Measurements from ENCODE around the gene COL20A1. TPM values are rescaled to one million over a fixed set of nuclear protein-coding genes. Genes with fewer than 3 reads are reported as not detected.

Gene COL20A1
- total RNA-seq, 4 donors from 2014 or later, result 0.97 to 1.2 TPM; not detected in 2

DNA sequence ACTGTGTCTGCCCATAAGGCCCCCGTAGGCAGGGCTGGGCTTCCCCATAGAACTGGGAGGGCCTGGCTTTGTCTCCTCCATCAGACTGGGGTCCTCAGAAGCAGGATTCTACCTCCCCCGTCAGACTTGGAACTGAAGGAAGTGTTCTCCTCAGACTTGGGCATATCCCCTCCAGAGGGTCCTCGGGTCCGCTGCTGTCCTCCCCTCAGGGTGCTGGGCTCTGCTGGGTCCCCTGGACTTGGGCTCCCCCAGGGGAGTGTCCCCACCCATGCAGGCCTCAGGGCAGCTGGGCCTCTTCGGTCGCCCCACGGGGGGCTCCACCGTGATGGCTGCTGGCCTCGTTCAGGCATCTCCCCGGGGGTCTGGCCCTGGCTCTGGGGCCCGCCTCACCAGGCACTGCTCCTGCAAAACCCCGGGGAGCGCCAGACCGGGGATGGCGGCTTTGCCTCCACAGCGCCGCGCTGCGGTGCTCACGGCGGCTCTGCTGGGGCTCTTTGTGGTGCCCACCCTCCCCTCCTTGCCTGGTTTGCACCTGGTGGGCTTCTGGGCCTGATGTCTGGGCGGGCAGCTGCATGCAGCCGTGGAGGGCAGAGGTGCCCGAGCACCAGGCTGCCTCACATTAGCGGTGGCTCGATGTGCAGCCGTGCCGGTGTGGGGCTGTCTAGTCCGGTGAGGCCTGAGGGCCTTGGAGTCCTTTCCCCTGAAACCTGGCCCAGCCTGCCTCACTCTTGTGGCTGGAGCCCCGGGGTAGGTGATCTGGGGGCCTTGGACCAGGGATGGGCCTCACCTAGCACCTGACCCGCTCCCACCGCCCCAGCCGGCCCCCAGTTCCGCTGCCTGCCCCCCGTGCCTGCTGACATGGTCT, 13.9 kb downstream of the COL20A1 start:
- Histone ChIP-seq H3K4me3 (no peak overlapping the region), H3K27ac (no peak overlapping the region), H3K27me3 (peaks cover 0 to 10% of the 10 kb centered on the region in 2 donors), H3K4me1 (no peaks in the 10 kb centered on the region), H3K36me3 (no peaks in the 10 kb centered on the region), H3K9me3 (no peaks in the 10 kb centered on the region)
- no peak for DNase-seq
- no peak for TF ChIP-seq POLR2A (IDR thresholded peaks at IDR 0.05)
- TF ChIP-seq, protein P1, sequence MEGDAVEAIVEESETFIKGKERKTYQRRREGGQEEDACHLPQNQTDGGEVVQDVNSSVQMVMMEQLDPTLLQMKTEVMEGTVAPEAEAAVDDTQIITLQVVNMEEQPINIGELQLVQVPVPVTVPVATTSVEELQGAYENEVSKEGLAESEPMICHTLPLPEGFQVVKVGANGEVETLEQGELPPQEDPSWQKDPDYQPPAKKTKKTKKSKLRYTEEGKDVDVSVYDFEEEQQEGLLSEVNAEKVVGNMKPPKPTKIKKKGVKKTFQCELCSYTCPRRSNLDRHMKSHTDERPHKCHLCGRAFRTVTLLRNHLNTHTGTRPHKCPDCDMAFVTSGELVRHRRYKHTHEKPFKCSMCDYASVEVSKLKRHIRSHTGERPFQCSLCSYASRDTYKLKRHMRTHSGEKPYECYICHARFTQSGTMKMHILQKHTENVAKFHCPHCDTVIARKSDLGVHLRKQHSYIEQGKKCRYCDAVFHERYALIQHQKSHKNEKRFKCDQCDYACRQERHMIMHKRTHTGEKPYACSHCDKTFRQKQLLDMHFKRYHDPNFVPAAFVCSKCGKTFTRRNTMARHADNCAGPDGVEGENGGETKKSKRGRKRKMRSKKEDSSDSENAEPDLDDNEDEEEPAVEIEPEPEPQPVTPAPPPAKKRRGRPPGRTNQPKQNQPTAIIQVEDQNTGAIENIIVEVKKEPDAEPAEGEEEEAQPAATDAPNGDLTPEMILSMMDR (IDR thresholded peaks at IDR 0.05), result no peak
- intact Hi-C loops (cut with DNase I; ENCODE audit: low total_unique reads), result no loop called here

DNA sequence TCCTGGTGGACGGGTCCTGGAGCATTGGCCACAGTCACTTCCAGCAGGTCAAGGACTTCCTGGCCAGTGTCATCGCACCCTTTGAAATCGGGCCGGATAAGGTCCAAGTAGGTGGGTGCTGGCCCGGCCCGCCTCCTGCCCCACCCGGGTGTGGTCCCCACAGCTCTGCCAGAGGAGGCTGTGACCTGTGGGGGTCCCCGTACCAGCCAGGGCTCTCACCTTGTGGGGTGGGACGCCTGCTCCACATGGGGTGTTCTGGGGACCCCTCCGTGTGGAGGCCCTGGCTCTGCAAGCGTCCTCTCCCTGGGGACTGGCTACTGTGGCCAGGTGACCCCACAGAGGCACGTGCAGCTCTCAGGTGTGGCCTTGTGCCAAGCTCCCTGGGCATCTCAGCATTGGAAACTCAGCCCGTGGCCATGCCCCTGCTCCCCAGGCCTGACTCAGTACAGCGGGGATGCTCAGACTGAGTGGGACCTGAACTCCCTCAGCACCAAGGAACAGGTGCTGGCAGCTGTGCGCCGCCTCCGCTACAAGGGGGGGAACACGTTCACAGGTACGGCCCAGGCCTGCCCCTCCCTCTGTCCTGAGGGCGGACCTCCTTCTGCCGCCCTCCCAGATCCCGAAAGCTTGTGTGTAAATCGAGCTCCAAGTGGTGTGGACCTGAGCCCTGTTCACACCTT, 14.7 kb downstream of the COL20A1 start:
- no peak for DNase-seq
- no peaks in the 10 kb centered on the region for H3K36me3 ChIP-seq
- no peak overlapping the region for H3K4me3 ChIP-seq
- intact Hi-C loops (cut with DNase I; ENCODE audit: low total_unique reads), result no loop called here
- H3K4me1 ChIP-seq, result no peaks in the 10 kb centered on the region
- TF ChIP-seq, protein P1 (IDR thresholded peaks at IDR 0.05), result no peak
- no peak for TF ChIP-seq POLR2A (IDR thresholded peaks at IDR 0.05)
- H3K27me3 ChIP-seq, result peaks cover 0 to 10% of the 10 kb centered on the region in 2 donors
- no peaks in the 10 kb centered on the region for H3K9me3 ChIP-seq
- H3K27ac ChIP-seq, result no peak overlapping the region

GRCh38 chr20:63308218-63308911, 15.4 kb downstream of the COL20A1 start:
- H3K27me3 ChIP-seq, result peaks cover 0 to 10% of the 10 kb centered on the region in 2 donors
- H3K4me1 ChIP-seq, result no peaks in the 10 kb centered on the region
- DNase-seq, result no peak
- no peak overlapping the region for H3K27ac ChIP-seq
- no peaks in the 10 kb centered on the region for H3K36me3 ChIP-seq
- intact Hi-C loops (cut with DNase I; ENCODE audit: low total_unique reads), result no loop called here
- TF ChIP-seq, protein P1 (IDR thresholded peaks at IDR 0.05), result no peak
- TF ChIP-seq POLR2A (IDR thresholded peaks at IDR 0.05), result no peak
- H3K4me3 ChIP-seq, result no peak overlapping the region
- H3K9me3 ChIP-seq, result no peaks in the 10 kb centered on the region

DNA sequence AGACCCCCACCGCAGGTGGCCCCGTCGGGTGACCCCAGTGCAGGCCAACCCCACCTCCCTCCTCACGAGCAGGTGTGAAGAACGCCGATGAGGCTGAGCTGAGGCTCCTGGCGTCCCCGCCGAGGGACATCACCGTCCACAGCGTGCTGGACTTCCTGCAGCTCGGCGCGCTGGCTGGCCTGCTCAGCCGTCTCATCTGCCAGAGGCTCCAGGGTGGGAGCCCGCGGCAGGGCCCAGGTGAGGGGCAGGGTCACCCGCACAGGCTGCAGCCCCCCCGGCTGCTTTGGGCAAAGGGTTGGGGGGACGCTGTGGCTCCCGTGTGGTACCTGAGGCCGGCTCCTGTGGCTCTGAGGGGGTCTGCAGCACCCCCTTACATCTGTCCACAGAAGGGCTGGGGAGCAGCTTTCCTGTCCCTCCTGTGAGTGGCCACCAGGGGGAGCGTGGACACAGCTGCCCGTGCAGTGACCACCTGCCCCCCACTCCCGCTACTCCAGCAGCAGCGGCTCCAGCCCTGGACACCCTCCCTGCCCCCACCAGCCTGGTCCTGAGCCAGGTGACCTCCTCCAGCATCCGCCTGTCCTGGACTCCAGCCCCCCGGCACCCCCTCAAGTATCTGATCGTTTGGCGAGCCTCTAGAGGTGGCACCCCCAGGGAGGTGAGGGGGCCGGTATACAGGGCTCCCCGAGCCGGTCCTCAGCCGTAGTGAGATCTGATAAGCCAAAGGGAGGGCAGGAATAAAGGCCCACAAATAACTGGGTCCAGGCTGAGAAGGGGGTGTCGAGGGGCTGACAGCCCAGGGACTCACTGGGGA, 16.5 kb downstream of the COL20A1 start:
- peak in 1 of 2 donors; percentile 39 for DNase-seq
- no peaks in the 10 kb centered on the region for H3K36me3 ChIP-seq
- H3K27ac ChIP-seq, result no peak overlapping the region
- H3K9me3 ChIP-seq, result no peaks in the 10 kb centered on the region
- peaks cover 0 to 10% of the 10 kb centered on the region in 2 donors for H3K27me3 ChIP-seq
- intact Hi-C loops (cut with DNase I; ENCODE audit: low total_unique reads), result loop anchor here (5.0 kb wide), 1 partner anchor 272 kb away; no protein-coding TSS in a partner anchor
- no peaks in the 10 kb centered on the region for H3K4me1 ChIP-seq
- TF ChIP-seq, protein P1 (IDR thresholded peaks at IDR 0.05), result peak; percentile 62 to 68 (median 66)
- no peak for TF ChIP-seq POLR2A (IDR thresholded peaks at IDR 0.05)
- no peak overlapping the region for H3K4me3 ChIP-seq

All from uterus (tissue), 4 donors.